ENCODE data around the gene FNDC3A. TPM values are rescaled to one million over a fixed set of nuclear protein-coding genes. Genes with fewer than 3 reads are reported as not detected.
"Not testable (repeated sequence)": the region's sequence is repeated elsewhere in the genome, so short reads cannot be mapped to it uniquely, and the experiment has no call there.

The FNDC3A gene
- polyA plus RNA-seq, 6 donors from 2014 or later = 6.8 to 9.8 (median 8.0) TPM

- Mint-ChIP-seq H3K4me3 (no peak overlapping the region), H3K36me3 (peaks cover 5 to 15% of the 10 kb centered on the region in 2 donors), H3K27ac (peak overlapping the region in 2 of 6 donors; percentile 57 to 79), H3K27me3 (no peaks in the 10 kb centered on the region), H3K4me1 (peaks cover 16 to 29% (median 19%) of the 10 kb centered on the region in 3 donors), H3K9me3 (peaks cover 0 to 1% (median 0%) of the 10 kb centered on the region in 7 donors)
- no peak for ATAC-seq (ENCODE audit: low read depth in 2 of 2)
- DNase-seq = no peak
These were observed 83.0 kb downstream of the FNDC3A start for GRCh38 chr13:49058761-49059160.

GRCh38 chr13:49060678-49061387, 85.1 kb downstream of the FNDC3A start:
- Mint-ChIP-seq H3K9me3 (peaks cover 0 to 1% (median 0%) of the 10 kb centered on the region in 7 donors), H3K27me3 (no peaks in the 10 kb centered on the region), H3K4me1 (peaks cover 16 to 32% (median 27%) of the 10 kb centered on the region in 3 donors), H3K4me3 (no peak overlapping the region), H3K27ac (peak overlapping the region in 1 of 6 donors; percentile 52), H3K36me3 (peaks cover 0 to 15% of the 10 kb centered on the region in 2 donors)
- ATAC-seq (ENCODE audit: low read depth in 2 of 2) = no peak
- DNase-seq = no peak

- not testable (repeated sequence) for H3K27me3 Mint-ChIP-seq; ATAC-seq (ENCODE audit: low read depth in 2 of 2); DNase-seq; H3K4me3 Mint-ChIP-seq; H3K9me3 Mint-ChIP-seq
- Mint-ChIP-seq H3K4me1 (peaks cover 16 to 29% (median 27%) of the 10 kb centered on the region in 3 donors), H3K36me3 (peaks cover 0 to 12% of the 10 kb centered on the region in 2 donors), H3K27ac (peak overlapping the region in 1 of 6 donors; percentile 12)
These were observed 85.7 kb downstream of the FNDC3A start for GRCh38 chr13:49061388-49061752.

DNA sequence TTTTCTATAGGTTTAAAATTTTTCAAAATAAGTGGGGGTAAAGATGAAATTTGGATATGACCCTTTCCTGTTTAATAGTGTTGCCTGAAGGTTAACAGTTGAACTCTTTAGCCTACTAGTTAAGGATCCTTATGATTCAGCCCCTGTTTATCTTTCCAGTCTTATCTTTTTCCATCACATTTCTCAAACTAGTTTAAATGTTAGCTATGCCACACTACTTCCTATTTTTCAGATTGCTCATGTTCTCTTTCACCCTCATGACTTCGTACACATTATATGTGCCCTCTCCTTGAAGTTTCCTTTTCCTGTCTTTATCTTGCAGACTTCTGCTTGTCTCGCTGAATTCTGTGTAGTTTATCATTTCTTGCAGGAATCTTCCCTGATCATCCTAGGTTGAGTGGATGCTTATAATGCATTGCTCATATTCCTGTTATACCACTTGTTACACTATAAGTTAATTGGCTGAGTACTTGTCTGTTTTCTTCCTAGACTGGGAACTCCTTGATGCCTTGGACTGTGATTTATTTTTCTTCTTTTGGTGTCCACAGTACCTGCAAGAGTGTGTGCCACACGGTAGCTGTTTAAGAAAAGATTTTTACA, 86.7 kb downstream of the FNDC3A start:
- Mint-ChIP-seq H3K9me3 (peaks cover 0 to 1% (median 0%) of the 10 kb centered on the region in 7 donors), H3K27me3 (no peaks in the 10 kb centered on the region), H3K4me3 (no peak overlapping the region), H3K36me3 (peaks cover 0 to 13% of the 10 kb centered on the region in 2 donors), H3K27ac (peak overlapping the region in 4 of 6 donors; percentile 12 to 67 (median 38)), H3K4me1 (peaks cover 16 to 27% (median 26%) of the 10 kb centered on the region in 3 donors)
- DNase-seq (no peak), ATAC-seq (ENCODE audit: low read depth in 2 of 2) (no peak)

- Mint-ChIP-seq H3K4me3 (no peak overlapping the region), H3K27me3 (no peaks in the 10 kb centered on the region), H3K27ac (no peak overlapping the region)
These were observed 87.3 kb downstream of the FNDC3A start for GRCh38 chr13:49063011-49063410.

DNA sequence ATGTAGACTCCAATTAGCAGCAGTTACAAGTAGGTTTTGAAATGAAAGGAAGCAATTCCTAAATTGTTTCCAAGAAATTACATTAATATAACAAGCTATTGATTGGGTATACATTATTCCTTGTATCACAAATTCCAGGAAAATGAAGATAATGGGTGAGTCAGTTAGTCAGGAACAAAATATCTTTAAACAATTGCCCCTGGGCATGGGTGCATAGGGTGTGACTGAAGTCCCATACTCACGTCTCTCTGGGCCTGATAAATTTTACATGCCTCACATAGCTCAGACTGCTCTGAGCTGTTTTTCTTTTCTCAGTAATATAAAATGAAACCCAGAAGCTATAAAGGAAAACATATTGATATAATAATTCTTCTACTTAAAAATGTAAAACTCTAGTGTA, 87.8 kb downstream of the FNDC3A start:
- H3K4me3 Mint-ChIP-seq = no peak overlapping the region
- peaks cover 10 to 27% (median 23%) of the 10 kb centered on the region in 3 donors for H3K4me1 Mint-ChIP-seq
- no peak overlapping the region for H3K27ac Mint-ChIP-seq
- H3K36me3 Mint-ChIP-seq = peaks cover 0 to 17% of the 10 kb centered on the region in 2 donors
- DNase-seq = no peak
- H3K9me3 Mint-ChIP-seq = peaks cover 0 to 3% (median 0%) of the 10 kb centered on the region in 7 donors
- no peaks in the 10 kb centered on the region for H3K27me3 Mint-ChIP-seq
- ATAC-seq (ENCODE audit: low read depth in 2 of 2) = no peak

More at GRCh38 chr13:49063011-49063410, 87.3 kb downstream of the FNDC3A start:
- Mint-ChIP-seq H3K9me3 (peaks cover 0 to 1% (median 0%) of the 10 kb centered on the region in 7 donors), H3K4me1 (peaks cover 14 to 27% (median 25%) of the 10 kb centered on the region in 3 donors), H3K36me3 (peaks cover 0 to 19% of the 10 kb centered on the region in 2 donors)
- ATAC-seq (ENCODE audit: low read depth in 2 of 2) = no peak
- DNase-seq = no peak

DNA sequence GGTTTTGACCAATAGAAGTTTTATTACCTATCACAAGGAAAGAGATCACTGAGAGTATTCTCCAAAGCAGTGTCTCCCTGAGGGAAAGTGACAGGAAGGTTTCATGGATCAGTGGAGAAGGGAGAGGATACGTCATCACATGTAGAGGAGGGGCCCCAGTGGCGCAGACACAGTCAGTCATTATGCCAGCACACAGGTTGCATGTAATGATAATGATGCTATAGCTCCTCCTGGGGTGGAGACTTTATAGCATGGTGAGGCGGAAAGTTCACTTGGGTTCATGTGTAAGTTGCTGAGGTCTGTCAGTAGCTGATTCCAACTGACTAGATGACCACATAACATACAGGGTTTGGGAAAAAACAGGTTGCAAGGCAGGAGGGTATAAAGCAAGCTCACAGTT, 88.8 kb downstream of the FNDC3A start:
- Mint-ChIP-seq H3K27ac (no peak overlapping the region), H3K4me1 (peaks cover 7 to 22% (median 19%) of the 10 kb centered on the region in 3 donors), H3K27me3 (no peaks in the 10 kb centered on the region), H3K4me3 (no peak overlapping the region), H3K9me3 (peaks cover 0 to 5% (median 0%) of the 10 kb centered on the region in 7 donors), H3K36me3 (peaks cover 0 to 9% of the 10 kb centered on the region in 2 donors)
- no peak for DNase-seq
- ATAC-seq (ENCODE audit: low read depth in 2 of 2) = no peak

DNA sequence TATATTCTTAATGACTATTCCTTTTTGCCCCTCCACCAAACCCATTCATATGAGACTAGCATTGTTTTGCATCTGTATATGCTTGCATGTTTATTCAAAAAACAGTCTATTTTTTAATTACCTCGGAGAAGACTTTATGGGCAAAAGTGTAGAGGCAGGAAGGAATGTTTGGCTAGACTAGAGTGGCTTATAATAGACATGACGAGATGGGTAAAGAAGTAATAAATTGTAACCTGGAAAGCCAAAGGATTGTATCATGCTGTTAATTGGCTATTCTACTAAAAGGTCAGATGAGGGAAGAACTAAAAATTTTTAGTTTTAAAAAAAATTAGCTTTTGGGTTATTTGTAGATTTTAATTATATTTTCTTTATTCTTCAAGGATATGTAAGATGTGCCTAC, 91.1 kb downstream of the FNDC3A start:
- Mint-ChIP-seq H3K4me1 (peaks cover 5 to 18% (median 17%) of the 10 kb centered on the region in 3 donors), H3K27ac (no peak overlapping the region), H3K27me3 (no peaks in the 10 kb centered on the region), H3K4me3 (no peak overlapping the region), H3K9me3 (peaks cover 0 to 5% (median 0%) of the 10 kb centered on the region in 7 donors), H3K36me3 (peaks cover 0 to 14% of the 10 kb centered on the region in 2 donors)
- DNase-seq (no peak), ATAC-seq (ENCODE audit: low read depth in 2 of 2) (no peak)

DNA sequence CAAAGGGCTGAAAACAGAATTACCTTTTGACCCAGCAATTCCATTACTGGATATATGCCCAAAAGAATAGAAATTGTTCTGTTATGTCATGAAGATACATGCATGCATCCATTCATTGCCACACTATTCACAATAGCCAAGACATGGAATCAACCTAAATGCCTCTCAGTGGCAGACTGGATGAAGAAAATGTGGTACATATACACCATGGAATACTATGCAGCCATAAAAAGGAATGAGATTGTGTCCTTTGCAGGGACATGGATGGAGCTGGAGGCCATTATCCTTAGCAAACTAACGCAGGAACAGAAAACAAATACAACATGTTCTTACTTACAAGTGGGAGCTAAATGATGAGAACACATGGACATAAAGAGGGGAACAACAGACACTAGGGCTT, 92.8 kb downstream of the FNDC3A start:
- not testable (repeated sequence) for DNase-seq; H3K27me3 Mint-ChIP-seq; H3K9me3 Mint-ChIP-seq; H3K4me3 Mint-ChIP-seq; ATAC-seq (ENCODE audit: low read depth in 2 of 2)
- Mint-ChIP-seq H3K36me3 (peaks cover 0 to 14% of the 10 kb centered on the region in 2 donors), H3K4me1 (peaks cover 0 to 10% (median 9%) of the 10 kb centered on the region in 3 donors), H3K27ac (peak overlapping the region in 1 of 6 donors; percentile 87)

GRCh38 chr13:49070021-49070420, 94.3 kb downstream of the FNDC3A start:
- H3K9me3 Mint-ChIP-seq; H3K27me3 Mint-ChIP-seq; H3K27ac Mint-ChIP-seq; ATAC-seq (ENCODE audit: low read depth in 2 of 2); DNase-seq; H3K4me3 Mint-ChIP-seq: not testable (repeated sequence)
- peaks cover 0 to 14% of the 10 kb centered on the region in 2 donors for H3K36me3 Mint-ChIP-seq
- H3K4me1 Mint-ChIP-seq = peaks cover 0 to 10% (median 9%) of the 10 kb centered on the region in 3 donors

DNA sequence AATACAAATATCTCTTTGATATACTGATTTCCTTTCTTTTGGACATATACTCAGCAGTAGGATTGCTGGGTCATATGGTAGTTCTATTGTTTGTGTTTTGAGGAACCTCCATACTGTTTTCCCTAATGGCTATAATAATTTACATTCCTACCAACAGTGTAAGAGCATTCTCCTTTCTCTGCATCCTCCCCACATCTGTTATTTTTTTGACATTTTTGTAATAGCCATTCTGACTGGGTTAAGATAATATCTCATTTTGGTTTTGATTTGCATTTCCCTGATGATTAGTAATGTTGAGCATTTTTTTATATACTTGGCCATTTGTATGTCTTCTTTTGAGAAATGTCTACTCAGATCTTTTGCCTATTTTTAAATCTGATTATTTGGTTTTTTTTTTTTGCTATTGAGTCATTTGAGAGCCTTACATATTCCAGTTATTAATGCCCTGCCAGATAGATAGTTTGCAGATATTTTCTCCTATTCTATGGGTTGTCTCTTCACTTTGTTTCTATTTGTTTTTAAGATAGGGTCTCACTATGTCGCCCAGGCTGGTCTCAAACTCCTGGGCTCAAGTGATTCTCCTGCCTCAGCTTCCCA, 95.7 kb downstream of the FNDC3A start:
- H3K9me3 Mint-ChIP-seq = peaks cover 0 to 5% (median 0%) of the 10 kb centered on the region in 7 donors
- H3K27me3 Mint-ChIP-seq = no peaks in the 10 kb centered on the region
- H3K27ac Mint-ChIP-seq = no peak overlapping the region
- peaks cover 0 to 5% (median 5%) of the 10 kb centered on the region in 3 donors for H3K4me1 Mint-ChIP-seq
- no peak for DNase-seq
- H3K36me3 Mint-ChIP-seq = peaks cover 0 to 14% of the 10 kb centered on the region in 2 donors
- H3K4me3 Mint-ChIP-seq = no peak overlapping the region
- no peak for ATAC-seq (ENCODE audit: low read depth in 2 of 2)

DNA sequence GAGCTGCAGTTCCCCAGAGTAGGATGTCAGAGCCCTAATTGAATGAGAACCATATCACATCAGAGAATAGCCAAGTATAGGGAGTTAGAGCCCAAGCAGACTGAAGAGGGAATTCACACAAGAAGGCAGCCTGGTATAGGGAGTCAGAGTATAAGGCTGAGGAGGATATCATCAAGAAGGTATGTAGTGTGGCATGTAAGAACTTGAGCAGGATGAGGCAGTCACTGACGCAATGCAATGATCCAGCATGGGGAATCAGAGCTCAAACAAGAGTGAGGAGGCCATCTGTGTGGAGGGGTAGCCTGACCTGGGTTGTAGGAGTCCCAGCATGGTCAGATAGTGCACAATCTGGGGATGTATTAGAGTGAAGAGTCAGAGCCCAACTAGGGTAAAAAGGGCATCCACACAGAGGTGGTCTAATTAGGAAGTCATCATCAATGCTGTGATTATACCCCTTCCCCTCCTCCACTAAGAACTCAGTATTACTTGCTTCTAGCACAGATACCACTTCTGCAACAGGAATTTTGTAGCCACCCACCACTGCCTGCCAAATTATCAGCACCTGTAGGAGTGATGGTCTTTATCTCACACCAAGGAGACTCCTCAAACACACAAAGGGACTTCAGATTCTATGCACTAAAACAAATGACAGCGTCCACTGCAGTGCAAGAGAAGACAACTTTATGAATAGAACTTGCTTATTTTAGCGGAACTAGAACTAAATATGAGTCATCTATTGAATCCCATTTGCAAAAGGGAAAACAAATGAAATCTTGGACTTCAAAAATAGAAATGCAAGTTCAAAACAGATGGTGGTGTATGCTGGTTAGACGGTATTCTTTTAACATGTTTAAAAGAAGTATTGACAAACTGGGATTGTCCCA, 107.2 kb downstream of the FNDC3A start:
- peaks cover 0 to 26% (median 9%) of the 10 kb centered on the region in 3 donors for H3K4me1 Mint-ChIP-seq
- H3K27me3 Mint-ChIP-seq = no peaks in the 10 kb centered on the region
- ATAC-seq (ENCODE audit: low read depth in 2 of 2) (no peak), DNase-seq (no peak)
- no peak overlapping the region for H3K4me3 Mint-ChIP-seq
- H3K9me3 Mint-ChIP-seq = no peaks in the 10 kb centered on the region
- H3K27ac Mint-ChIP-seq = peak overlapping the region in 1 of 6 donors; percentile 7
- H3K36me3 Mint-ChIP-seq = peaks cover 19 to 31% of the 10 kb centered on the region in 2 donors

DNA sequence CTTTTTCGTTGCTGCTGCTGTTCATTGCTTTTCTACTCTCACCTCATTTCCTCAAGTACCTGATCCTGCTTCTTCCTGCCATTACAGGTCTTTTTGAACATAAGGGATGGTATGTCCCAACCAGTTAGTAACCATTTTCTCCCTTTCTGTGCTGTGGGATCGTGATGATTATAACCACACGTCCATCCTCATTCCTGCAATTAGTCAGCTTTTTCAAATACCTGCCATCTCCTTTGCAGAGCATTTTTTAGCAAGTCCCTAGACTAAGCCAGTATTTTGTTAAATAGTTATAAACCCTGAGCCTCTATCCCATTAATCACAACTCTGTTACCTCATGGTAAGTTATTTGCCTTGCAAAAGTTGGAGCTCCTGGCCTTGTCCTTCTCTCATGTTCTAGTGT, 109.2 kb downstream of the FNDC3A start:
- no peak for DNase-seq
- no peak for ATAC-seq (ENCODE audit: low read depth in 2 of 2)
- peaks cover 0 to 25% (median 9%) of the 10 kb centered on the region in 3 donors for H3K4me1 Mint-ChIP-seq
- H3K36me3 Mint-ChIP-seq = peaks cover 23 to 34% of the 10 kb centered on the region in 2 donors
- no peaks in the 10 kb centered on the region for H3K9me3 Mint-ChIP-seq
- H3K27ac Mint-ChIP-seq = no peak overlapping the region
- H3K4me3 Mint-ChIP-seq = no peak overlapping the region
- H3K27me3 Mint-ChIP-seq = no peaks in the 10 kb centered on the region

Measured in naive B cell (primary cell).